Measurements from ENCODE around the gene TMEM181. TPM values are rescaled to one million over a fixed set of nuclear protein-coding genes. Genes with fewer than 3 reads are reported as not detected.
"Not testable (repeated sequence)": the region's sequence is repeated elsewhere in the genome, so short reads cannot be mapped to it uniquely, and the experiment has no call there.

Gene TMEM181
- total and polyA plus RNA-seq, 9 donors, result 7.3 to 21.9 (median 12.7) TPM

DNA sequence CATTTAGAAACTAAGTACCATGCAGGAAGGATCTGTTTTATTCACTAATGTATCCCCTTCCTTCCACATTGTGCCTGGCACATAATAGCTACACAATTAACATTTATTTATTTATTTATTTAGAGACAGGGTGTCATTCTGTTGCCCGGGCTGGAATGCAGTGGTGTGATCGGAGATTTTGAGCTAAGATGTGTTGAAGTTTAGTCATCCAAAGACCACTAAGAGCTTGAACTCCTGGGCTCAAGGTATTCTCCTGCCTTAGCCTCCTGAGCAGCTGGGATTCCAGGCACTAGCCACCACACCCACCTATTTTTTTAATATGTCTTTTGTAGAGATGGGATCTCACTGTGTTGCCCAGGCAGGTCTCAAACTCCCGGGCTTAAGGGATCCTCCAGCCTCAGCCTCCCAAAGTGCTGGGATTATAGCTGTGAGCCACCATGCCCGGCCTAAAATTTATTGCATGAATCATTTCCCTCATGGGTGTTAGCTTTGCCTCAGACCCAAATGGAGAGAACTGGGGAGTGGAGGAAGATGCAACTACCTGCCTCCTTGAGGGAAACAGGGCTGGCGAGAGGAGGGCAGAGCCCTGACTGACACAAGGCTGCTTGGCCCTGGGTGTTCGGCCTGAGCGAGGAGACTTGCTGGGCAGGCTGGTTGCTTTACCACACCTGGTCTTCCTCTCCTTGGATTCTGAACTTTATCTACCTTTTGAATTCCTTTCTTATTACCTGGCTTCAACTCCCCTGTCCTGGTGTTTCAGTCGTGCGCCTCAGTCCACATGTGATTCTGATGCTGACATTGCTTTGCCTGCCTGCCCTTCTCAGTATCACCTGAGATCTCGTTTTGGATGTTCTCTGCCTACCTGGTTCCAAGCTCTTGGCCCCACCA is 86.4 kb downstream of the TMEM181 start:
- peaks cover 9% of the 10 kb centered on the region for H3K4me1 ChIP-seq (ENCODE audit: insufficient read depth)
- DNase-seq, result peak in 2 of 5 donors; percentile 3 to 30
- no peaks in the 10 kb centered on the region for H3K36me3 ChIP-seq
- TF ChIP-seq EP300 (IDR thresholded peaks at IDR 0.05) (no peak), POLR2A (IDR thresholded peaks at IDR 0.05) (no peak)
- TF ChIP-seq, protein P1, sequence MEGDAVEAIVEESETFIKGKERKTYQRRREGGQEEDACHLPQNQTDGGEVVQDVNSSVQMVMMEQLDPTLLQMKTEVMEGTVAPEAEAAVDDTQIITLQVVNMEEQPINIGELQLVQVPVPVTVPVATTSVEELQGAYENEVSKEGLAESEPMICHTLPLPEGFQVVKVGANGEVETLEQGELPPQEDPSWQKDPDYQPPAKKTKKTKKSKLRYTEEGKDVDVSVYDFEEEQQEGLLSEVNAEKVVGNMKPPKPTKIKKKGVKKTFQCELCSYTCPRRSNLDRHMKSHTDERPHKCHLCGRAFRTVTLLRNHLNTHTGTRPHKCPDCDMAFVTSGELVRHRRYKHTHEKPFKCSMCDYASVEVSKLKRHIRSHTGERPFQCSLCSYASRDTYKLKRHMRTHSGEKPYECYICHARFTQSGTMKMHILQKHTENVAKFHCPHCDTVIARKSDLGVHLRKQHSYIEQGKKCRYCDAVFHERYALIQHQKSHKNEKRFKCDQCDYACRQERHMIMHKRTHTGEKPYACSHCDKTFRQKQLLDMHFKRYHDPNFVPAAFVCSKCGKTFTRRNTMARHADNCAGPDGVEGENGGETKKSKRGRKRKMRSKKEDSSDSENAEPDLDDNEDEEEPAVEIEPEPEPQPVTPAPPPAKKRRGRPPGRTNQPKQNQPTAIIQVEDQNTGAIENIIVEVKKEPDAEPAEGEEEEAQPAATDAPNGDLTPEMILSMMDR (IDR thresholded peaks at IDR 0.05), result no peak
- no peaks in the 10 kb centered on the region for H3K9me3 ChIP-seq
- intact Hi-C loops (cut with DNase I), result no loop called here
- no peak overlapping the region for H3K27ac ChIP-seq
- WGBS, 3 donors, result 81 to 91% (median 90%) methylated on average over 10 of the region's 10 CpGs
- no peak overlapping the region for H3K4me3 ChIP-seq
- no peaks in the 10 kb centered on the region for H3K27me3 ChIP-seq

DNA sequence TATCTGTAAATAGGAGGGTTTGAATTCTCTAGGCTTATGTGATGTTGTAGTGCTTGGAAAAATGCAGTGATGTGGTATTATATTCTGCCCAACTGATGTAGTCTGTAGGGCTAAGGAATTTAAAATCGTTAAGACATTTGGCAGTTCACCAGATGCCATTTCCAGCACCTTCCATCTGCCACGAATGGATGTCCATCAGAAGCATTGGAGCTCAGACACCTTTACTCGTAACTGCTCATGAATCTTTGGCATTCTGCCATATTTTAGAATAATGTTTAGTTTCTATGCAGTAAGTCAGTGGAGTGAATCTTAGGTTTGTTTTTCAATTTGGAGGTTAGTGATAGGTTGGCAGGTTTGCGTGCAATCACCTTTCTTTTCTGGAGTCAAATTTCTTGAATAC is 87.6 kb downstream of the TMEM181 start:
- H3K27ac ChIP-seq, result no peak overlapping the region
- H3K4me1 ChIP-seq (ENCODE audit: insufficient read depth), result peaks cover 5% of the 10 kb centered on the region
- no peak overlapping the region for H3K4me3 ChIP-seq
- H3K36me3 ChIP-seq, result no peaks in the 10 kb centered on the region
- DNase-seq, result no peak
- H3K9me3 ChIP-seq, result no peaks in the 10 kb centered on the region
- intact Hi-C loops (cut with DNase I), result no loop called here
- 58 to 64% (median 63%) methylated on average over 4 of the region's 4 CpGs for WGBS, 3 donors
- TF ChIP-seq, protein P1 (IDR thresholded peaks at IDR 0.05), result no peak
- TF ChIP-seq EP300 (IDR thresholded peaks at IDR 0.05) (no peak), POLR2A (IDR thresholded peaks at IDR 0.05) (no peak)
- H3K27me3 ChIP-seq, result no peaks in the 10 kb centered on the region

DNA sequence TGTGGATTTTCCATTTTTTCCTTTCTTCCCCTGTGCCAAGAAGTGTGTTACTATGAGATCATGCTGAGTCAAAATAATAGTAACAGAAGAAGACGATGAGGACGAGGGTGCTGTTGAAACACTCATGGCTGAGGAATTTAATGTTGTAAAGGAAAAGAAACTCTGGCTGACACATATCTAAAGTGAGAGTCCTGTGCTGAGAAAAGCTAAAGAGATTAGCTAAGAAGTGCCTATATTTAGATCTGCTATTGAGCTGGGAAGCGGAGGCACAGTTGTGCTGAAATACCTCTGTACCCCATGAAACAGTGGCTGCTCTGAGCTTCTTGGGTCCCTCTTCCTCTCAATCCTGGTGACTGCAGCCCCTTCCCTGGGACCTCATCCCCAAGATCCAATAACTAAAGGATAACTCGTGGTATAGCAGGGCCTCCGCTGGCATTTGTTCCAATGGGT is 88.8 kb downstream of the TMEM181 start:
- TF ChIP-seq, protein P1 (IDR thresholded peaks at IDR 0.05), result no peak
- no peak for TF ChIP-seq POLR2A (IDR thresholded peaks at IDR 0.05)
- no peak for TF ChIP-seq EP300 (IDR thresholded peaks at IDR 0.05)
- intact Hi-C loops (cut with DNase I), result no loop called here
- WGBS, 3 donors, result 45 to 59% (median 56%) methylated on average over 5 of the region's 5 CpGs
- Histone ChIP-seq H3K36me3 (no peaks in the 10 kb centered on the region), H3K9me3 (no peaks in the 10 kb centered on the region), H3K4me1 (ENCODE audit: insufficient read depth) (peaks cover 2% of the 10 kb centered on the region), H3K27me3 (no peaks in the 10 kb centered on the region), H3K27ac (no peak overlapping the region), H3K4me3 (no peak overlapping the region)
- DNase-seq, result no peak

DNA sequence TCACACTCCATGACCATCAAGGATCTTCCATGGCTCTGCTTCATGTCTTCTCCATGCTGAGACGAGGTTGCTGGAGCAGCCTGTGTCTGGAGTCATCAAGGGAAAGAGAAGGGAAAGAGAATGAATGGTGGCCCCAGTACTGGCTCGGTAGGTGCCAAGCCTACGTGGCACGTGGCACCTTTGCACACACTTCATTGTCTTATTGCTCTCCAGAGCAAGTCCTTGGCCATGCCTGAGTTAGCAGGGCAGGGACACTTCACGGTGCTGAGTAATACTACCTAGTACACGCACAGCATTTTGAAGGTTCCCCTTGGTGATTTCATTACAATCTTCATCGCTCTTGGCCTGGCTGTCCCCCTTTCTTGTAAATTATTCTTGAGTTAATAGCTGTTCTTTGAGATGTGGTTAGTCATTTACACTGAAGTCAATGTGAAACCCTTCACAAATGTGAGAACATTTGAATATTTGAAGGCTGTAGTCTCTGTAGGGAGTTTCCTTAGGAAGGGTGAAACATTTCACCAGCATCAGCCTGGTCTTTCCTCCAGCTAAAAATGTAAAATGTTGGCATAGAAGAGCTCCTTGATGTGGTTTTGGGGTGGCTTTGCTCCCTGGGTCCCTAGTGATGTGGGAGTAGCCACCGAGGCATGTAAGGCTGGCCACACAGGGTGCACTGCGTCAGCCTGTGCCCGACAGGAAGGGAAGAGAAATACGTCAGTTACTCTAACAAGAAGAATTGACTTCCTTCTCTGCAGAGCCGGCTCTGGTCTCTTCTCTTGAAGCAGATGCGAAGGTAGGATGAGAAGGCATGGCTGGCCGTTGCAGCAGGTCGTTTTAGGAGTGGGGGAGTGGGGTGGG is 89.6 kb downstream of the TMEM181 start, which contains the start of gene SYTL3:
Gene SYTL3, plus strand, starts transcription at position 766 of the 855 bp plus-strand sequence. CDS start 13,215 bp downstream, outside the sequence.
- no peak within 1 kb of the TSS for H3K27ac ChIP-seq
- H3K4me3 ChIP-seq, result no peak within 1 kb of the TSS
- H3K9me3 ChIP-seq, result no peaks in the 10 kb centered on the region
- peak in 2 of 5 donors; percentile 5 to 34 for DNase-seq
- H3K36me3 ChIP-seq, result no peaks in the 10 kb centered on the region
- 60 to 66% (median 64%) methylated on average over 15 of the region's 15 CpGs for WGBS, 3 donors
- intact Hi-C loops (cut with DNase I), result no loop called here
- no peaks in the 10 kb centered on the region for H3K27me3 ChIP-seq
- peaks cover 7% of the 10 kb centered on the region for H3K4me1 ChIP-seq (ENCODE audit: insufficient read depth)
- TF ChIP-seq, protein P1 (IDR thresholded peaks at IDR 0.05), result no peak
- TF ChIP-seq POLR2A (IDR thresholded peaks at IDR 0.05), result no peak

DNA sequence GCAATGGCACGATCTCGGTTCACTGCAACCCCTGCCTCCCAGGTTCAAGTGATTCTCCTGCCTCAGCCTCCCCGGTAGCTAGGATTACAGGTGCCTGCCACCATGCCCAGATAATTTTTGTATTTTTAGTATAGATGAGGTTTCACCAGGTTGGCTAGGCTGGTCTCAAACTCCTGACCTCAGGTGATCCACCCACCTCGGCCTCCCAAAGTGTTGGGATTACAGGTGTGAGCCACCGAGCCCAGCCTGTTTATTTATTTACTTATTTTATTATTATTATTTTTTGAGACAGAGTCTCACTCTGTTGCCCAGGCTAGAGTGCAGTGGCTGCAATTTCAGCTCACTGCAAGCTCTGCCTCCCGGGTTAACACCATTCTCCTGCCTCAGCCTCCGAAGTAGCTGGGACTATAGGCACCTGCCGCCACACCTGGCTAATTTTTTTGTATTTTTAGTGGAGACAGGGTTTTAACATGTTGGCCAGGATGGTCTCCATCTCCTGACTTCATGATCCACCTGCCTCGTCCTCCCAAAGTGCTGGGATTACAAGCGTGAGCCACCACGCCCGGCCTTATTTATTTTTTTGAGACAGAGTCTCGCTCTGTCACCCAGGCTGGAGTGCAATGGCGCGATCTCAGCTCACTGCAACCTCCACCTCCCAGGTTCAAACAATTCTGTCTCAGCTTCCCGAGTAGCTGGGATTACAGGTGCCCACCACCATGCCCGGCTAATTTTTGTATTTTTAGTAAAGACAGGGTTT is 92.3 kb downstream of the TMEM181 start:
- H3K27ac ChIP-seq; H3K27me3 ChIP-seq; intact Hi-C loops (cut with DNase I); H3K4me3 ChIP-seq; DNase-seq; H3K9me3 ChIP-seq; H3K36me3 ChIP-seq: not testable (repeated sequence)
- H3K4me1 ChIP-seq (ENCODE audit: insufficient read depth), result peaks cover 10% of the 10 kb centered on the region
- WGBS, 3 donors, result 91 to 96% (median 95%) methylated on average over 17 of the region's 17 CpGs
